SK-N-SH treated with all-trans-retinoic acid at 6 μM for 48 hours (cell line): ENCODE measurements around the gene ULBP3.
"Not testable (repeated sequence)": the region's sequence is repeated elsewhere in the genome, so short reads cannot be mapped to it uniquely, and the experiment has no call there.

Experiments used
- CREB5 ChIP-seq: fragments of 250-450 bp; sonication (Bioruptor Pico); IDR thresholded peaks from 2 replicates; pipeline ENCODE4 v1.5.1; 2020; ENCODE audit warnings: low read depth, mild to moderate bottlenecking, moderate library complexity
- OSR1 ChIP-seq: fragments of 250-450 bp; sonication (Bioruptor Pico); IDR thresholded peaks from 2 replicates; pipeline ENCODE4 v1.8.0; 2022; ENCODE audit warnings: moderate library complexity, mild to moderate bottlenecking, inconsistent platforms
- PATZ1 ChIP-seq: fragments of 250-450 bp; sonication (Bioruptor Pico); IDR thresholded peaks from 2 replicates; pipeline ENCODE4 v1.8.0; 2020; ENCODE audit warnings: mild to moderate bottlenecking, moderate library complexity, borderline replicate concordance
- POU6F1 ChIP-seq: fragments of 250-450 bp; sonication (Bioruptor Pico); IDR thresholded peaks from 2 replicates; pipeline ENCODE4 v1.8.0; 2021; ENCODE audit warnings: low read depth, mild to moderate bottlenecking, moderate library complexity, borderline replicate concordance
- RARB ChIP-seq: fragments of 250-450 bp; sonication (Bioruptor Pico); IDR thresholded peaks from 2 replicates; pipeline ENCODE4 v1.8.0; 2021; ENCODE audit warnings: mild to moderate bottlenecking, moderate library complexity
- ZFP3 ChIP-seq: fragments of 250-450 bp; sonication (Bioruptor Pico); IDR thresholded peaks from 2 replicates; pipeline ENCODE4 v1.5.0; 2020; ENCODE audit warnings: mild to moderate bottlenecking, moderate library complexity
- ZNF8 ChIP-seq: fragments of 450-650 bp; formaldehyde crosslinking; IDR thresholded peaks from 2 replicates; pipeline ENCODE4 v1.5.0; 2020; ENCODE audit warnings: mild to moderate bottlenecking, moderate library complexity

- TF ChIP-seq RARB (CRISPR knock-in tag); PATZ1 (CRISPR knock-in tag); POU6F1 (CRISPR knock-in tag); ZFP3 (CRISPR knock-in tag); OSR1; CREB5 (CRISPR knock-in tag); ZNF8 (CRISPR knock-in tag): not testable (repeated sequence)
Measured at GRCh38 chr6:150059973-150060372, 8.9 kb downstream of the ULBP3 start.
